GM21737 (cell line): ENCODE results near the gene ACSM4.
"Not testable (repeated sequence)": the region's sequence is repeated elsewhere in the genome, so short reads cannot be mapped to it uniquely, and the experiment has no call there.

ENCODE experiments used
- ATAC-seq: cut with Tn5 transposase; IDR thresholded peaks from one replicate; pipeline ENCODE4 v1.9.1; 2021; ENCODE audit warnings: mild to moderate bottlenecking, moderate library complexity; ENCODE audit not compliant: unreplicated experiment

The ACSM4 gene

GRCh38 chr12:7337790-7338189, 33.9 kb downstream of the ACSM4 start:
- not testable (repeated sequence) for ATAC-seq

DNA sequence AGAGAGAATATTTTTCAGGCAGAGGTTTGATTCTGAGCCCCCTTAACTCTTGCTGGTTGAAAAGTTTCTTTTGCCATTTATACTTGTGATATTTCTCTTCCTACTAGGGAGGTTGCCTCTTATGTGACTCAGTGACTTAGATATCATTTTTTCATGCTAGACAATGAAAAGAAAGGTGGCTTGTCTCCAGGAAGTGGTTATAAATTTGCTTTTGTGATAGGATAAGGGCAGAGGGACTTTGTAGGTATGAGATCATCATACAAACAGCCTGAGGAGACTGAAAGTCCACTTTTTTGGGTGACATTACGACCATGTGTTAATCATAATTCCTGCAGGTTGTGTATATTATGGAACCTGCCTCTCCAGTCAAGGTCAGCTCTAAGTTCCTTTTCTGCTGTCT, 35.8 kb downstream of the ACSM4 start:
- no peak for ATAC-seq

GRCh38 chr12:7344833-7345606, 41.1 kb downstream of the ACSM4 start:
- no peak for ATAC-seq

DNA sequence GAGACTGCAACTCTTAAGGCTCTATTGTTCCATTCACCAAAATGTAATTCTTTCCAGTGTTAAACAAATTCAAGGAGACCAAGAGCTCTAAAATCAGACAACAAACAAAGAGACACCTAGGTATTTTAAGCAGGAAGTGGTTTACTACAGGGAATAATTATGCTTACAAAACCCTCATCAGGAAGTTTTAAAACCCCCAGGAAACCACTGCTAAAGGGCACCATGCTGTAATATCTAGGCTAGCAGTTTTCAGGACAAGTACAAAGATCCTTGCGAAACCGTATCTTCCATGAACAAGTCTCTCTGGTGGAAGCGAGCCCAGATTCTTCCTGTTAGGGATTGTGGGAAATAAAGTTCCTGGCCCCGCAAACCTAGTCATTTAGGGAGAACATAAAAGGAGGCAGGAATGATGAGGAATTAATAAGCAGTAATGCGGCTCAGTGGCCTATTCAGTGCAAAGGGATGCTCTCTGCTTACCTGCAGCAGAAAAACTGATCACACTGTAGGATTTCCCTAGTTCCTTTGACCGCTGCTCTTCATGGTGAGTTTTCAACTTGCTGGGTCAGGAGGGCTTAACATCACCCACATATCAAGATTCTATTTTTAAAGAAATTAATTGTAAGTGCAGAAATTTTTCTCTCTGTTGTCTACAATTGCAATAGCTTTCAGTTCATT, 42.8 kb downstream of the ACSM4 start:
- ATAC-seq, result no peak

DNA sequence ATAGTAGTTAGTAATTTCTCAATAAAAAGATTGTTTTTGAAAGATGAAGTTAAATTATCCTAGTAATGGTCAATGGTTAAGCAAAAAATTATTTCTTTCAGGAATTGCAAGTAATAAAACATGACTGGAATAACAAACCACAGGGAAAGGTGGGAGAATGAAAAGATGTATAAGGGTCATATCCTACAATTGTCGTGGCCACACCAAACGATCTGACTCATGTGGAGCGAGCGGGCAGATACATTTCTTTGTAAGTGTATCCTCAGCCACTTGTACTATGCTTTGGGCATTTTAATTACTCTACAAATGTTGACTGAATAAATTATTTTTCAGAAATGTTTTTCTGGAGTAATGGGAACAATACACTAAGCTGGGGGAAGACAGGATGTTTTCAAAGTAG, 45.5 kb downstream of the ACSM4 start:
- no peak for ATAC-seq

GRCh38 chr12:7351177-7351576, 47.3 kb downstream of the ACSM4 start:
- no peak for ATAC-seq

- ATAC-seq, result no peak
These were observed 48.8 kb downstream of the ACSM4 start for GRCh38 chr12:7352661-7353060.

DNA sequence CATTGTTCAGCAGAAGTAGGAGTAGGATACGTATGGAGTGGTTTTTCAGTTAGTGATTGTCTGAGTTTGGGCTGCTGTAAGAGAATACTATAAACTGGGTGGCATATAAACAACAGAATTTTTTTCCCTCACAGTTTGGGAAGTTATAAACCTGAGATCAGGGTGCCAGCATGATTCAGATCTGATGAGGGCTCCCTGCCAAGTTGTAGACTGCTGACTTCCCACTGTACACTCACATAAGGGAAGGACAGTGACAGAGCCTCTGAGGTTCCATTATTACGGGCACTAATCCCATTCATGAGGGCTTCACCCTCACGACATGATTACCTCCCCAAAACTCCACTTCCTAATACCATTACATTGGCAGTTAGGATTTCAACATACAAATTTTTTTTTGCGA, 50.7 kb downstream of the ACSM4 start:
- no peak for ATAC-seq

DNA sequence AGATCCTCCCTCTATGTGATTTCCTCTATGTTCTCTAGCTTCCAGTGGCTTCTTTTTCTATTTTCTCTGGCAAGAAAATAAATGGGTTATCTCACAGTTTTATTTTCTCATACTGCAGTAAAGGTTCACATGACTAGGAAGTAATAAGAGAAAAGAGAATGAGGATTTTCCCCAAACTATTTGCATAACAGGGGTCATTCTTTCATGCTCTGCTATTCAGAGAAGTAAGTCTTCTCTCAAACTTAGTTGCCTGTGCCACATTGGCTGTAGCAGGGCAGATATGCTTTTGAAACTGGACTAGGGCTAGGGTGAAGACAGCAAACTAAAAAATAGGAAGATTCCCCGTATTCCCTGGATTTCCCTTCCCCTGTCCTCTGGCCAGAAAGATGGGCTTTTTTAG, 57.4 kb downstream of the ACSM4 start:
- no peak for ATAC-seq

DNA sequence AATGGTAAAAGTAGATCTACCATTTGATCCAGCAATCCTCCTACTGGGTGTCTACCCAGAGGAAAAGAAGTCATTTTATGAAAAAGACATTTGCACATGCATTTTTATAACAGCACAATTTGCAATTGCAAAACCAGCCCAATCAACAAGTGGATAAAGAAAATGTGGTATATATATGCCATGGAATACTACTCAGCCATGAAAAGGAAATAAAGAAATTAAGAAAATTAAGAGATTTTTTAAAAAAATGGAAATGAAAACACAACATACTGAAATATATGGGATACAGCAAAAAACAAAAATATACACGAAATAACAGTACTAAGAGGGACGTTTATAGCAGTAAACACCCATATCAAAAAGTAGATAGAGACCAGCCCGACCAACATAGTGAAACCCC, 58.9 kb downstream of the ACSM4 start:
- ATAC-seq, result no peak

DNA sequence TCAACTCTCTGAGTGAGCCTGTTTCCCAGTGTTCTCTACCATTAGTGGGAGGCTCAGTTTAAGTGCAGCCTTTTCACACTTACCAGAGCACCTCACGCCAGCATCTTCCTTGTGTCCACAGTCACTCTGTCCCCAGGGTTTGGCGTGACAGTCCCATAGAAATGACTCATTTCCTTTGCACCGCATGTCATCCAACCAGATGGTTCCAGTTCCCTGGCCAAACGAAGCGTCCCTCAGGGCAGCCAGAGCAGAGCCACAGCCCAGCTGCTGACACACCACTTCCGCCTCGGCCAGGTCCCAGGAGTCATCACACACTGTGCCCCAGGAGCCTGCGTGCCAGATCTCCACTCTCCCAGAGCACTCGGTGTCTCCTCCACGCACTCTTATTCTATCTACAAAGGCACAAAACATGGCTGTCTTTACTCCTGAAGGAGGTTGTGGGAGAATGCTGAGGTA, 65.4 kb downstream of the ACSM4 start:
- peak; percentile 52 for ATAC-seq

GRCh38 chr12:7373226-7373625, 69.4 kb downstream of the ACSM4 start:
- ATAC-seq, result no peak

DNA sequence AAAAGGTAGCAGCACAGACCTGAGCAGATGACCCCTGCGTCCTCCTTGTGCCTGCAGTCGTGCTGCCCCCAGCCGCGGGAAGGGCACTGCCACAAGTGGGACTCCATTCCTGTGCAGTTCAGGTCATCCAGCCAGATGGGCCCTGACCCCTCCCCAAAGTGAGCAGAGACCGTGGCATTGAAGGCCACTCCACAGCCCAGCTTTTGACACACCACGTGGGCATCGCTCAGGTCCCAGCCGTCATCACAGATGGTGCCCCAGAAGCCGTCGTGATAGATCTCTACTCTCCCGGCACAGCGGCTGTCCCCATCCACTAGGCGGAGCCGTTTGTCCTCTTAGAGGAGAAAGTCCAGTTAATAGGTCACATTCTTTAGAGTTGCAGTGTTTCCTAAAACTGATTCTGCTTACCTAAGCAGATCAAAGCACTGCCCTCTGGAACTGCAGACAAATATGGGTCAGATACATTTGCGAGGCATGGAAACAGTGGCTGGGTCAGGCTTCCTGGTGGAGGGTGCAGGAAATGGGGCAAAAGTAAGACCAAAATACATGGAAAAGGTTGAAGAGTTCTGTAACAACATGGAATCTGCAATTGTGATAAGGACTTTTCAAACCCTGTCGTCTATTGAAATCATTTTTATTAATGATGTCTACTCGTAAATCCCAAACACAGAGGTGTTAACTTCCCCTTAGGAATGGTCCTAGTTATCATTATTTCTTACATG, 70.7 kb downstream of the ACSM4 start:
- no peak for ATAC-seq

GRCh38 chr12:7375145-7375543, 71.3 kb downstream of the ACSM4 start:
- ATAC-seq, result no peak

DNA sequence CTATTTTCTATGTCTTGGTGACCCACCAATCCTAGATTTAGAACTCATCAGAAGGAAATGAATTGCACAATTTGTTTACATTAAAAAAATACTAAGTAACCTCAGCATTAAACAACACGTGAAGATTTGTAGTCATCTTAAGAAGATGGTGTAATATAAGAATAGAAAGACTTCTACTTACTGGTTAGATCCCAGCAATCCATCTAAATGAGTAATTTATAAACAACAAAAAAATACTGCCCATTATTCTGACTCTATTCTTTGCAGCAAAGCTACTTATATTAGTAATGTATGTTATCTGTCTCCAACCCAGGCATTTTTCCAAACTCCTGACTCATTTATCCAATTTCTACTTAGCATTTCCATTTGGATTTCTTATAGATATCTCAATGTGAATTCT, 72.3 kb downstream of the ACSM4 start:
- no peak for ATAC-seq
